Stimulated activated CD4-positive, alpha-beta T cell treated with anti-CD3 and anti-CD28 coated beads, TNF-alpha, amount 100 ng/mL, for 48 hours (primary cell): ENCODE results near the gene ZBTB21.

ENCODE experiments used
- DNase-seq, 3 donors: peaks; one replicate each; pipeline ENCODE4 v3.0.0-alpha.2; 2020; ENCODE audit warnings: low read depth in 3 of 3

ZBTB21 gene

DNA sequence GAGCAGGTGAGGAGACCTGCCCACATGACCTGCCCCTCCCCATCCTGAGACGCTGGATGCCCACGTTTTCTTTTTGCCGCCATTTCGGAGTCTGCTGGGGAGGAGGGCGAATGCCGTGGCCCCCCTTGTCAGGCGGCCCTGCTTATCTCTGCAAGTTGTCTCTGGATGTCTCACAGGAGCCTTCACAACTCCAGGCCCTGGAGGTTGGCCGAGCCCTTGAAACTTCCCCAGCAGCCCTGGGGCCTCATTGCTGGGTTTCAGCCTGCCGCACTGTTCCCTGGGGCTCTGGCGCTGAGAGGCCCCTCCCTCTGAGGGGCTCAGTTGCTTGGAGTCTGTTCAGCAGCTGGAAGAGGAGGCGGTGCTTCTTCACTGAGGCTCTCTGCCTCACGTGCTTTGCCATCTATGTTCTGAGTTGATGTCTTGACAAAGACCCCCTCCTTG lies 29.8 kb upstream of the ZBTB21 start:
- DNase-seq: no peak

- DNase-seq: no peak
Observed at GRCh38 chr21:42039470-42039901, 29.3 kb upstream of the ZBTB21 start.

- DNase-seq: no peak
Observed at GRCh38 chr21:42038826-42039425, 28.8 kb upstream of the ZBTB21 start.

DNA sequence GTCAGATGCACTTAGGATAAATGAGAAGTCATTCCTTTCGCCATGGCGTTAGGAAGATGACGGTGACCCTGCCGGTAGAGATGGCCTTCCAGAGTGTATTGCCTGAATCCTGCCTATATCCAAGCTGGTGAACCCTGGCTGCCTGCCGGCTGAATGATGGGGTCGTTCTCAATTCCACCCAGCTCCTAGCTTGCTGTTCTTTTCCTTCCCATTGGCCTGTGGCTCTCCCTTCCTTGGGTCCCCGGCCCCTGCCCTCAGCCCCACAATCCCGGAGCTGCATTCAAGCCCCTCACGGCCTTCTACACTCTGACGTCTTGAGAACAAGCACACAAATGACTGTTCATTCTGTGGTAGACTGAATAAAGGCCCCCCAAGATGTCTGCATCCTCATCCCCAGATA lies 28.2 kb upstream of the ZBTB21 start:
- no peak for DNase-seq

DNA sequence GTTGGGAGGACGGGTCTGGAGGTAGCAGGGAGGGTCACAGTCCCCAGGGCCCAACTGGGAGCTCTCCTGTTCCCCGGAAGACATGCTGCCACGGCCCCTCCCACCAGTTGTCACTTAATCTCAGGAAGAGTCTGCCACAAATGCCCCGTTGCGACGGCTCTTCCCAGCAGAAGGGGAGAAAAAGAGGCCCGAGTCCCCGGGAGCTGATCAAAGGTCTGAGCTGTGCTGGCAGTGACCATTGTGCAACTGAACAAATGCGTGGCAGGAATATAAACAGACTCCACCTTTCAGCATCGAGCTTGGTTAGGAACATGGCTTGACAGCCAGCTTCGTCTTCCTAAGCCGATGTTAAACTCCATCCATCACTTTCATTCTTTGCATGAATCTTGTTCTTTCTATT lies 27.8 kb upstream of the ZBTB21 start:
- no peak for DNase-seq

DNA sequence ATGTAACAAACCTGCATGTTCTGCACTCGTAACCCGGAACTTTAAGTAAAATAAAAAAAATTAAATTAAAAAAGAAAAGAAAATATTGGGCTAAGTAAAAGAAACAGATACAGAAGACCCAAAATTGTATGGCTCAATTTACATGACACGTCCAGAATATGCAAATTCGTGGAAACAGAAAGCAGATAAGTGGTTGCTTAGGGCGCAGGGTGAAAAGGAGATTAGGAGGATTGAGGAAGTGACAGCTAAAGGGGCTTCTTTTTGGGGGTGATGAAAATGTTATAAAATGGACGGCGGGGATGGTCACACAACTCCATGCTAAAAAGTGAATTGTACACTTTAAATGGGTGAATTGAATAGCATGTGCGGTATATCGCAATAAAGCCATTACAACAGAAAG lies 27.4 kb upstream of the ZBTB21 start:
- DNase-seq: no peak

GRCh38 chr21:42036313-42036712 lies 26.2 kb upstream of the ZBTB21 start:
- no peak for DNase-seq

GRCh38 chr21:42032968-42033367 lies 22.8 kb upstream of the ZBTB21 start:
- no peak for DNase-seq

GRCh38 chr21:42032266-42032665 lies 22.1 kb upstream of the ZBTB21 start:
- no peak for DNase-seq

DNA sequence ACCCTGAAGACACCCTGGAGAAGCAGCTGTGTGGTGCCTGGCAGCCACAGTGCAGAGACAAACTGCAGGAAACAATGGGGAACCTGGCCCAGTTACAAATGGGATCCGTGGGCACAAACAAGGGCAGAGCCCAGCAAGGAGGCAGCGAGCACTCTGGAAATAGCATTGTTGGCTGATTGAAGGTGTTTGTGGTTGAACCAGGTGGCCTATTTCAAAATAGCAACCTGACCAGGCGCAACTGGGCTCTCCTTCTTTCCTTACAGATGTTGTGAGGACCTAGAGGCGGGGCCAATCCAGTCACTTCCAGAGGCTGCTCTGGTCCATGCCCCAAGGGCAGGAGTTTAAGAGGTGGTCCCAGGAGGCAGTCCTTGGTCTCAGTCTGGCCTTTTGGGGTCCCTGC lies 21.7 kb upstream of the ZBTB21 start:
- no peak for DNase-seq

- DNase-seq: no peak
Observed at GRCh38 chr21:42031241-42031640, 21.1 kb upstream of the ZBTB21 start.

DNA sequence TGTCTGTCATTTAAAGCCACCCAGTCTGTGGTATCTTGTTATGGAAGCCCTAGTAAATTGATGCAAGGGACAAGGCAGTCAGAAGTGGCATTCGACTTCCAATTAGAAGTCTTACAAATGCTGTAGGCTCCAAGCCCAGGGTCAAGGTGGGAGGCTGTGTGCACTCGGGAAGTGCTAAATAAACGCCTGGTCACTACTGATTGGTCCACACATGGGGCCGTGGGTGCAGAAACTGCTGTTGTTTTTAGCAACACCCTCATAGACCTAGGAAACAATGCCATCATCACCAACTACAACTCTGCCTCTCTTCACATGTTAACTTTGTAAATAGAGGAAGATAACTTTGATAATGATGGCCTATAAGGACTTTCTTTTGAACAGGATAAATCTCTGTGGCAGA lies 20.2 kb upstream of the ZBTB21 start:
- DNase-seq: no peak

DNA sequence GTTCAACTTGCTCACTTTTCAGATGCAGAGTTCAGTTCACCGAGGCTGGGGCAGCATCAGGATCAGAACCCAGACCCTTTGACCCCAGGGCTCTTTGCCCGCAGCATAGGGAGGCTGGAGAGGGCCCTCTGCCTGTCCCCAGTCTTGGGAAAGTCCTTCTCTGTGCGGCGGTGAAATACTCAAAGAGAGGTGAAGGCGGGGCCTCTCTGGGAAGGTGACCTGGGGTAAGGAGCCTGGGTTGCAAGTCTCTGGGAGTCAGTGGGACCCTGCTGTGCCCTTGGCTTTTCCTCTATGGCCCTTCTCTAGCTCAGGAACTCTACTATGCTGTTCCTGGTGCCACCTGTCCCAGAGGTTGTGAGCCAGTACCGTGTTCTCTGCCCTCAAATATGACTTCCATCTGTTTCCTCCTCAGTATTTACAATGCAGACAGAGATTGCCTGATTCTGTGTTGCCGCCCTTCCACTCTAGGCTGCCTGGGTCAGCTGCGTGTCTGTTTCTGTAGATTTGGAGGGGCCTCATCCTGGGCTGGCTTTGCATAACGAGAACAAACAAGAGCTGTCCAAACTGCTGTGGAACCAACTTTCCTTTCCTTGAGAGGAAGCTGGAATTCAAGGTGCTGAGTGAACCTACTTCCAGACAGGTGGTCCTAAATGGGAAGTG lies 18.7 kb upstream of the ZBTB21 start:
- DNase-seq: no peak

DNA sequence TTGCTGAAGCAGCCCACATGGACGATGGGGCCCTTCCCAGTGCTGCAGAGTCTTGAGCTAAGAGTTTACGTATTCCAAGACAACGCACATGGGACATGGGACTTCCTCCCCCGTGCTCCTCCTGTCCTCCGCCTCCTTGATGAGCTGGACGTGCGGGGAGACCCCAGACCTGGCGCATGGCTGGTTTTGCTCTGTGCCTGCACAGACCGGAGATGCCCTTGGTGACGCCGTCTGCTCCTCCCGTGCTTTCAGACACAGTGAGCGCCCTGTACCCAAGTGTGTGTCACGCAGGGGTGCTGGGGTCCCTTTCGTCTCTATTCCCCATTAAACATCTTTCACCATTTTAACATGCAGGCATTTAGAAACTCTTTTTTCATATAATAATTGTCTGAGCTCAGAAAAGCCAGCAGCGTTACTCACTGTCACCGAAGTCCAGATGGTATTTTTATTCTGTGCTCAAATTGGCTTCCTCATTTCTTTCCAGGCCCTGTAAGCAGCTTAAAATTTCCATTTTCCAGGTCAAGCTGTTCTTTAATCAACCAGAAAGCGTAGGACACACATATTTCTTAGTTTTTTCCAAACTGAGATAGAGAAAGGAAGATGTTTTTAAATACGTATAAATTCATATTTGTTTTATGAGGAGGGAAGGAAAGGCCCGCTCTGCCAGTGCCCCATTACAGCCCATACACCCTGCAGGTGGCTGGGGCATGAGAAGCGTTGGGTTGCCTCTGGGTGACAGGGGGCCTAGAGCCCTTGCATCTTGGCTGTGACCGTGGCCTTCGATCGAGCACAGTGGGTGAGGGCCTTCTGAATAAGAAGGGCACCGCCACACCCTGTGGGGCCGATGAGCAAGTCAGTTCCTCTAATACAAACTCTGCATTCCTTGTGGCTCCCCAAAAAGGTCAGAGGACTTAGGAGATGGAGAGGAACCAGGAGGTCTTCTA lies 17.9 kb upstream of the ZBTB21 start:
- no peak for DNase-seq

GRCh38 chr21:42027085-42027821 lies 17.1 kb upstream of the ZBTB21 start:
- DNase-seq: no peak

DNA sequence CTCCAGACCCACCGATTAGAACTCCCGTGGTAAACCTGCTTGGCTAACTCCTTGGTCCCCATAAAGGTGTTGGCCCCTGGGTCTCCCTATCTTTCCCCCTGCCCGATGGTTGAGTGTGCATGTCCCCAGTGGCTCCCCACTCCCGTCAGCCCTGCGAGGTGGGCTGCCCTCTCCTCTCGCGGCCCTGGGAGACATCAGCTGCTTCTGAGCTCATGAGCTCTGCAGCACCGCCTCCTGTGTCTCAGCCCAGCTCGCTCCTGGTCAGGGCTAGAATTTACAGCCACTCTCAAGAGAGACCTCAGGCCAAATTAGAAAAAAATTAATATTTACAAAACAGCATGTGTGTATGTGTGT lies 15.9 kb upstream of the ZBTB21 start:
- no peak for DNase-seq

DNA sequence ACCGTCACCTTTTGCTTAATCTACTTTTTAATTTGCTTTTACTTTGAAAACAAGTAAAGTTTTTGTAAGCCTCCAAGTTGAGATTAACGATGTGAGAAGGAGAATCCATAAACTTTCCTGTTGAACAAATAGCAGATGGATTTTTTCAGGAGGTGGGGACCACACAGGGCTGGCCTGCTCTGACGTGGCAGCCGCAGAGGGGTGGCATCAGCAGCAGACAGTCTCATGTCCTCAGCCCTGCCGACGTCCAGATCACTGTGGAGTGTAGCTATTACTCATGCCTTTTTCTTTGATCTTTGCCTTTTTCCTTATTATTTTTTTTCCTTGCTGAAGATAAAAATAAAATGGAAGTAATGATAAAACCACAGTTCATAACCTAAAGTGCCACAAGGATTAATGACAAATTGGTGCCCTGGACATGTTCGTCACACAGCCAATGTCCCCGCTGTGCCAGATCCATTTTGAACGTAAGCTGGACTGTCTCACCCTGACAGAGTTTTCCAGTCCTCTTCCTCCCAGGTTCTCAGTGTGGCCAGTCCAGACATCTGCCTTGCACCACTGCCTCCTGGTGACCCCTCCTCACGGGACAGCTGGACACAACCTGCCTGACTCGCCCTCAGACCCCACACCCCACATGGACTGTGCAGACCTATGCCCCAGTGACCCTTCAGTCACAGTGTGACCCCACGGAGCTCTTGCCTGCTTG lies 15.4 kb upstream of the ZBTB21 start:
- no peak for DNase-seq

DNA sequence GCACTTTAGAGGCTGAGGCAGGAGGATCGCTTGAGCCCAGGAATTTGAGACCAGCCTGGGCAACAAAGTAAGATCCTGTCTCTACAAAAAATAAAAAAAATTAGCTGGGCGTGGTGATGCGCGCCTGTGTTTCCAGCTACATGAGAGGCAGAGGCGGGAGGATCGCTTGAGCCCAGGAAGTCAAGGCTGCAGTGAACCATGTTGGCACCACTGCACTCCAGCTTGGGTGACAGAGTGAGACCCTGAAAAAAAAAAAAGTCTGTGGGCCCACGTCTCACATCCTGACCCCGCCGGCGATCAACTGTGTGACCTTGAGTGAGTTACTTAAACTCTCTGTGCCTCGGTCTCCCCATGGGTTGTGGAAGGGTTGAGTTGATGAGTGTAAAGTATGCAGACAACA lies 12.7 kb upstream of the ZBTB21 start:
- DNase-seq: no peak

DNA sequence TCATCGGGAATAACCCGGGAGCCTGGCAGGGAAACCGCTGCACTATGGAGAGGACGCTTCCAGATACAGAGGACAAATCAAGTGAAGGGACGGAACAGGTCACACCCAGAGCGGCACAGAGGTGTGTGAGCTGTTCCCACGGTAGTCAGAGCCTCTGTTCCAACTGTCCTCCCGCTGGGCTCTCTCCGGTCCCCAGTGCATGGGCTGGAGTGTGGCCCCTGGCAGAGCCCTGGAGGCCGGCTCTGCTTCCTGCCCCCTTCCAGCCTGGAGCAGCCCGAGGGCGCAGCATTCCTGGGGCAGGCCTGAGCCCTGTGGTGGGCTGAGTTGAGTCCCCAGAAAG lies 11.9 kb upstream of the ZBTB21 start:
- DNase-seq: no peak

- DNase-seq: no peak
Observed at GRCh38 chr21:42021371-42022090, 11.4 kb upstream of the ZBTB21 start.

DNA sequence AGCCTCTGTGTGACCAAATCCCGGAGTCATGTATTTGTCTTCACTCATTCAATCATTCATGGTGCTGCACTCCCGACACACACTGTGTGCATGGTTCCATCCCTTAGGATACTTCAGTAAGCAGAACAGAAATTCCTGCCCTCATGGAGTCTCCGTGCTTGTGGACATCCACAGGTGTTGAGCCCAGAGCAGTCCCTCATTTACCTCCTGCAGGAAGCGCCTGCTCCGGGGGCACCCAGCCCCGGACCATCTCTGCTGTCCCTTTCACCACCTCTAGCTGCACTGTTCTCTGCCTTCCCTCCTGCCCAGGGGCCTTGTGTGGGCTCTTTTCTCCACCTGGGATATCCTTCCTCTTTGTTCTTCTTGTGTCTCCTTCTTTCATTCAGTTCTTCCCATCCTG lies 9.5 kb upstream of the ZBTB21 start:
- no peak for DNase-seq
